ENCODE results near the gene TCL1B.
"Not testable (repeated sequence)": the region's sequence is repeated elsewhere in the genome, so short reads cannot be mapped to it uniquely, and the experiment has no call there.

The TCL1B gene
- long read RNA-seq, donor 1 = 0 reads
- long read RNA-seq, donor 2 = 0 reads
- long read RNA-seq, donor 3 = 0 reads
- long read RNA-seq, donor 4 = 0 reads
- long read RNA-seq, donor 5 = 0 reads
- long read RNA-seq, donor 6 = 0 reads
- long read RNA-seq, donor 7 = 0 reads
- long read RNA-seq, donor 8 = 0 reads

GRCh38 chr14:95685978-95686922, at the start of gene TCL1B:
TCL1B (plus strand) TSS chr14:95686426; CDS start chr14:95686468, 42 bp downstream.
- no peak for DNase-seq

- DNase-seq = no peak
Measured at GRCh38 chr14:95644981-95645380, 41.2 kb upstream of the TCL1B start.

DNA sequence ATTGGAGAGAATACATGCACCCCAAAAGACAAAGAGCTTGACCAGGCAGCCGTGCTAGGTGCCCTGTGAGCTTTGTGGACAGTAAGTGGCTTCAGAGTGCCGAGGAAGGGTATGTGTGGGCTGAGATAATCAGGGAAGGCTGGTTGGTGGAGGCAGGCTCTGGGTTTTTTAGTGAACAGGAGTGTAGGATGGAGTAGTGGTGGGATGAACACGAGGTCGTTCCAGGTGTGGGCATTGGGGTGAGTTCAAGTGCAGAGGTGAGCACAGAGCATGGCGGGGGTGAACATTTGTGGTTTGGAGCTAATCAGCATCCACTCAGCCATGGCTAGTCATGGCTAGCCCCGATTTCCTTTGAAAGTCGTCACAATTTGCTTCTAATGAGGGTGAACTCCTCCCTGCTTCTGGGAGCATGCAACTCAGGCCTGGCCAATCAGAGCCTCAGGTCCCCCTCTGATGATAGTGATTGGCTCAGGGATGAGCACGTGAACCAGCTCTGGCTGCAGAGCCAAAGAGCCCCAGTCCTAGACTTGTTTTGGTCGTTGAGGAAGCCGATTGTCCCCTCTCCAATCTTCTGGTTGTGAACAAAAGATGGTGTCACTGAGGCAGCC, 40.7 kb upstream of the TCL1B start:
- no peak for DNase-seq

DNA sequence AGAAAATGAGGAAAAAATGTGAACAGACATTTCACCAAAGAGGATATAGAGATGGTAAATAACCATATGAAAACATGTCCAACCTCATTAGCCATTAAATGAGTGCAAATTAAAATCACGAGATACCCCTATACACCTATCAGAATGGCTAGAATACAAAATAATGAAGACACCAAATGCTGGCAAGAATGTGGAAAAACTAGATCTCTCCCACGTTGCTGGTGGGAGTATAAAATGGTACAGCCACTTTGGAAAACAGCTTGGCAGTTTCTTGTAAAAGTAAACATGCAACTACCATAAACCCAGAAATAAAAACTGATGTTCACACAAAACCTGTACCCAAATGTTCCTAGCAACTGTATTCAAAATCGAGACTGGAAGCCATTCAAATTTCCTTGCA, 38.3 kb upstream of the TCL1B start:
- DNase-seq = no peak

GRCh38 chr14:95649230-95649629, 37.0 kb upstream of the TCL1B start:
- DNase-seq = no peak

DNA sequence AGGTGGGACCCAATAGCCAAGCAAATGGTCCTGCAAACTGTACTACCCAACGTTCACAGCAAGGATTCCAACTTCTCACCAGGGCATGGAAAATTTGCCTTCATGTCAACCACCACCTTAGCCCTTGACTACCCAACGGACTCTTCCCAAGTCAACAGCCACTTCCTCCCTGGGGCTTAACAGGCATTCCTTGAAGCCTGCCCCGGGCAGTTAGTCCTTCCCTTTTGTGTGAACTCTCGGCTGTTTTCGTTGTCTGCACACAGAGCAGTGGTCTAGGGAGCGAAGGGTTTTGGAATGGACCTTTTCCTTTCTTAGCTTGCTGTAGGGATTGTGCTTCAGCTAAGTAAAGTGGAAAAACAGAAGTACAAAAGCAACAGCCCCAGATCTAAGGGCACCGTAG, 35.2 kb upstream of the TCL1B start:
- no peak for DNase-seq

DNA sequence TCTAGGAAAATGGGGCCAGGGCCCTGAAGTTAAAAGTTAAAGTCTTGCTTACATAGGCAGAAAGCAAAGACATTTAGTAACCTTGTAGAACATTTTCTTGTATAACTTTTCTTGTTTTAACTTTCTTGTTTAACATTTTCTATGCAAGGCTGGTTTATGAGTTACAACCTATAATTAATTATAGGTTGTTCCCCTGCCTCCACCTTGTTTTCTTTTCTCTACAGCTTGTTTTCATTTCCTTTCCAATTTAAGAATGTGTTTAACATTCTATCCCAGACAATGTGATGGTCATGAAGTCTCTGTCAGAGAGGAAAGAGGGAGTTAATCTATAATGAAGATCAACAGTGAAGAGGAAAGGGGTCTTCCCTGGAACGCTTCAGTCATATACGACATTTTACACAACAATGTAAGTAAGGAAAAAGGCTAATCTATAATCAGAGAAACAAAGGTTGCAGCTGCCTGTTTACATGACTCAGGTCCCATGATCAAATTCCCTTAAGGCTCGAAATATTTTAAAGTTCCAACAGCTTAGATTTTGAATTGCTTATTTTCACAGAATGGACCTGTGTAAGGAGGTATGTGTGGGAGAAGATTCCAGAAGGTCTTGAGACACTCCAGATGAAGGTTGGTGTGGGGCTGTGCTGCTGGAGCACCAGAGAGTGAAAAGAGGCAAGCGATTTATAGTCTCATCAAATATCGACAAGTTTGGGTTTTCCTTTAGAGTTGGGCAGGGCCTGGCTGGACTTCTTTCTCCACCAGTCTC, 34.2 kb upstream of the TCL1B start:
- peak; percentile 62 for DNase-seq

GRCh38 chr14:95652690-95653089, 33.5 kb upstream of the TCL1B start:
- DNase-seq = no peak

DNA sequence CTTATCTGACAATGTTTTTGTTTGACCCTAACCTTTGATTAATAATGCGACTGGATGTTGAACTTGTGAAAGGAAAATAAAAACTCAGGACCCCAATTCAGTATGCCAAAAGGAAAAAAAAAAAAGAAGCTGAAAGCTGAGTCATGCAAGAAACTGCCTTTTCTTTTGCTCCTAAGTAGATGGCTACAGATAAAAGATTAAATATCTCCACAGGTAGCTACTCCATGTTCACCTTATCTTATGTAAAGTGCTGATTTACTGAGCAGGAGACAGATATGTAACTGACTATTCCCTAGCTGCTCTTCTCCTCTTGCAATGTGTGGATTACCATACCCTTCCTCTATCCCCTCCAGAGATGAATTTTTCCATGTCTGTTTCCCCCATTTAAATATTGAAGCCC, 30.8 kb upstream of the TCL1B start:
- no peak for DNase-seq

- no peak for DNase-seq
Measured at GRCh38 chr14:95656634-95657033, 29.6 kb upstream of the TCL1B start.

- no peak for DNase-seq
Measured at GRCh38 chr14:95657454-95657853, 28.8 kb upstream of the TCL1B start.

GRCh38 chr14:95659293-95659989, 26.8 kb upstream of the TCL1B start:
- DNase-seq = no peak

GRCh38 chr14:95659990-95660385, 26.2 kb upstream of the TCL1B start:
- DNase-seq = no peak

- peak; percentile 41 for DNase-seq
Measured at GRCh38 chr14:95660651-95661515, 25.3 kb upstream of the TCL1B start.

- no peak for DNase-seq
Measured at GRCh38 chr14:95662376-95663186, 23.6 kb upstream of the TCL1B start.

DNA sequence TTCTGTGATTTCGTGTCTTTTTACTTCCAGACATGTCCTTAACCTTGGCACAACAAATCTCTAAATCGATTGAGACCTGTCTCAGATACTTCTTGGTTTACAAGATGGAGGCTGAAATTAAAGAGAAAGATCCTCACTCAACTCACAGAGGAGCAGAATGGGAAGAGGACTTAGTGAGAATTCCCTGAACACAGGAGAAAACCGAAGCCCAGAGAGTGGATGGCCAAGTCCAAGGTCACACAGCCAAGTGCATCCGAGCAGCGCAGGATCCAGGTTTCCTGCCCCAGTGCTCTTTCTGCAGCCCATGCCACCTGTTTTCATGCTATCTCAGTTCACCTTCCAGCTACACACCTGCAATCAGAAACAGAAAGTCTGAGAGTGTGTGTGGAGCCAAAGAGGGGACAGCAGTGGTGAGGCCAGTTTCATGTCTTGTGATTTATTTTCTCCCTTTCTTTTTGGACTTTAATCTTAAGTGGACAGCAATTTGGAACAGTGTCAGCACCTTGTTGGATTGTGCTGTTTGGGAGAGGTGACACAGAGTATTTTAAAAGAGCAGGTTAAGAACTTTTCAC, 22.9 kb upstream of the TCL1B start:
- no peak for DNase-seq

- DNase-seq = no peak
Measured at GRCh38 chr14:95664066-95664465, 22.2 kb upstream of the TCL1B start.

GRCh38 chr14:95664546-95664945, 21.7 kb upstream of the TCL1B start:
- DNase-seq = no peak

- not testable (repeated sequence) for DNase-seq
Measured at GRCh38 chr14:95665530-95665929, 20.7 kb upstream of the TCL1B start.

DNA sequence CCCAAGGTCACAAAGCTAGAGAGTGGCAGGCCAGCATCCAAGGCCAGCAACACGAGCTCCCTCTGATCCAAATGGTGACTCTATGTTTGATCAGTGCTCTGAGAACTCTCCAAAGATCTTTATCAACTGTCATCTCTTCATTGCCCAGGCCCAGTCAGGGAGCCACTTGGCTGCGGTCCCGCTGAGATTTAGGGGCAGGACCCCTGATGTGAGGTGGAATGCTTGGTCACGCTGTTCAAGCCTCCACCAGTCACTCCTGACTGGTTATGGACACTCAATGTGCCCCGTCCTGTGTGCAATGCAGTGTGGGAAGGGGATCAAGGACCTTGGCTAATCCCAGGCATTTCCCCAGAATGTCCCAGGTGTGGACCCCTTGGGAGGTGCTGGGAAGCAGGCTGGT, 19.8 kb upstream of the TCL1B start:
- no peak for DNase-seq

Measured in right kidney (tissue), 9 donors.